Head of caudate nucleus (tissue), 42 donors: ENCODE results near the gene IQGAP1.

Experiments used
- DNase-seq, 42 donors: peaks; one replicate each; pipeline versions ENCODE4 v3.0.0 to v3.0.0-alpha.2; 2020 to 2021; ENCODE audit warnings: mixed read lengths in 7 of 42
- intact Hi-C: fragments of 100-400 bp; cut with DNase I; formaldehyde crosslinking; loops from one replicate; pipeline ENCODE4 v1.15.0; 2022

The IQGAP1 gene

GRCh38 chr15:90362936-90363212 is 25.2 kb upstream of the IQGAP1 start:
- intact Hi-C loops = loop anchor here (5.0 kb wide), 1 partner anchor 119 kb away; no protein-coding TSS in a partner anchor
- peak in 10 of 42 donors; percentile 11 to 63 (median 32) for DNase-seq

- no peak for DNase-seq
- intact Hi-C loops = loop anchor here (5.0 kb wide), 1 partner anchor 118 kb away; no protein-coding TSS in a partner anchor
These were observed 23.8 kb upstream of the IQGAP1 start for GRCh38 chr15:90364251-90364650.

- intact Hi-C loops = no loop called here
- DNase-seq = no peak
These were observed 22.5 kb upstream of the IQGAP1 start for GRCh38 chr15:90365414-90366055.

- DNase-seq = no peak
- intact Hi-C loops = no loop called here
These were observed 20.5 kb upstream of the IQGAP1 start for GRCh38 chr15:90367576-90367975.

- DNase-seq = no peak
- intact Hi-C loops = no loop called here
These were observed 13.0 kb upstream of the IQGAP1 start for GRCh38 chr15:90375071-90375470.

DNA sequence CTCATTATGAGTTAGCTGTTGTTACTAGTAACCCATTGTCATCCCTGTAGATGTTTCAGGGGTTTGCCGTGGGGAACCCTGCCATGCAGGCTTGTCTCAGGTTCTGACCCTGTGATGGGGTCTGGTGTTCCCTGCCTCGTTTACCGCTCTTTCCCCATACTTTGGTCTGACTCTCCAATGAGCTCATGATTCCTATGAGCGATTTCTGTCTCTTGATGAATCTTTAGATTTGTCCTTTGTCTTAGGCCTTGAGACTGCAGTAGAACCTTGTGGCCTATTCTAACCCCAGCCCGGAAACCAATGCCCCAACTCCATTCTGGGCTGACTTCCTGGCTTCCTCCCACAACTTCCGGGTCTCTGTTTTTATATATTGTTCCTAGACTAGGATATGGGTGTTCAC is 11.3 kb upstream of the IQGAP1 start:
- DNase-seq = no peak
- intact Hi-C loops = no loop called here

DNA sequence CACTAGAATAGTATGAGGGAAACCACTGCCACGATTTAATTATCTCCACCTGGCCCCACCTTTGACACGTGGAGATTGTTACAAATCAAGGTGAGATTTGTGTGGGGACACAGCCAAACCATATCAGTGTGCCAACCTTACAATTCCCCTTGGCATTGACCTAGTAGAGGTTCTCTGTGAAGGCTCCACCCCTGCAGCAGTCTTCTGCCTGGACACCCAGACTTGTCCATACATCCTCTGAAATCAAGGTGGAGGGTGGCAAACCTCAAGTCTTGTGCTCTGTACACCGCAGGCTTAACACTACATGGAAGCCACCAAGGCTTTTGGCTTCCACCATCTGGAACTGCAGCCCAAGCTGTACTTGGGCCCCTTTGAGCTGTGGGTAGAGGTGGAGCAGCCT is 8.8 kb upstream of the IQGAP1 start:
- intact Hi-C loops = no loop called here
- DNase-seq = no peak

DNA sequence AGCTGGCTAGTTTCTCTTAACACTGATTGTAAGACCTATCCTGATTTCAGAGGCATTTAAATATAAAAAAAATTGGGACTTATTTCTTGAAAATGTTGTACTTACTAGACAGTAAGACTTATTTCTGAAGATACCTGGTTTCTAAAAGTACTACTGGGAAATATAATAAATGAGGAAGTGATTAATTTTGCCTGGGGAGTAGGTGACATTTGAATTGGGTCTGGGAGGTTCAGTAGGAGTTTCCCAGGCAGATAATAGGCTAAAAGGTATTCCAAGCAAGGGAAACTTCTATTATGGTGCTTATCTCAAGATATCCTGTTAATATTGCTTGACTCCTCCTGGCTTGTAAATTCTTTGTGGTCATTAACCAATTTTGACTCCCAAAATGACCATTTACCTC is 6.5 kb upstream of the IQGAP1 start:
- intact Hi-C loops = no loop called here
- no peak for DNase-seq

DNA sequence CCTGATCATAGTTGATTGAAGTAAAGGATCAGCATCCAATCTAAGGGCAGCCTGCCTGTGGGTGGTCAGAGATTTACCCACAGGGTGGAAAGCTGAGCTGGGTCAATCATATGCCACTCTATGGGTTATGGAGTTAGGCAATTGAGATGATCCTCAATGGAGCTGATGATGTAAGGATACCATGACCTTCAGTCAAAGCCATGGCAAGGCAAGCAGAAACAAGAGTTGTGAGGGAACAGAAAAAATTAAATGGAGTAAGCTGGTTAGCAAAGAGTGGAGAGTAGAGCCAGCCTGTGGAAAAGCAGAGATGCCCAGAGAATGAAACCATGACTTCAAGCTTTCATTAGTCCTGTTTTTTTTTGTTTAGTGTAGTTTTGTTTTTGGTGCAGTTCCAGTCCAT is 5.7 kb upstream of the IQGAP1 start:
- DNase-seq = no peak
- intact Hi-C loops = no loop called here

DNA sequence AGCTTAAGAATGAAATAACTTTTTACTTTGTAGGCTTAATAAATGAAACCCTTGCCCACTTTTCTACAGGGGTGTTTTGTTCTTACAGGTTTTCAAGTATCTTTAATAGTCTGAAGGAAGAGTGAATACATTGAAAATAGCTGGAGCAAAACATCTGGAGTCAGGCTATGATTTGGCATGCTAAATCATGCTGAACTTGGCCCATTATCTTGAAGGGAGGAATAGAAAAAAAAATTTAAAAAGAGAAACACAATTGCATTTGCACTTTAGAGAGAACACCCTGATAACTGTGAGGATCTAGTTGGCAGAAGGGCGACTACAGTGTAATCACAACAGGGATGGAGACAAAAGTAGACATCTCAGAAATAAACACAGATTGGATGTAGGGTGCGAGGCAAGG is 1.8 kb upstream of the IQGAP1 start:
- intact Hi-C loops = no loop called here
- no peak for DNase-seq

- DNase-seq = peak in 39 of 42 donors; percentile 9 to 68 (median 43)
- intact Hi-C loops = no loop called here
These were observed 679 bp downstream of the IQGAP1 start for GRCh38 chr15:90388462-90389380.

DNA sequence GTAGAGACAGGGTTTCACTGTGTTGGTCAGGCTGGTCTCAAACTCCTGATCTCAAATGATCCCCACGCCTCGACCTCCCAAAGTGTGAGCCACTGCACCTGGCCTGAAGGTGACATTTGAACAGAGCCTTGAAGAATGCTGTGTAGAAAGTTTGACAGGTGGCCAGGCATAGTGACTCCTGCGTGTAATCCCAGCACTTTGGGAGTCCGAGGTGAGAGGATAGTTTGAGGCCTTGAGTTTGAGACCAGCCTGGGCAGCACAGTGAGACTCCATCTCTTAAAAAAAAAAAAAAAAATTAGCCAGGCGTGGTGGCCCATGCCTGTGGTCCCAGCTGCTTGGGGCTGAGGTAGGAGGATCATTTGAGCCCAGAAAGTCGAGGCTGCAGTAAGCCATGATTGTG is 1.5 kb downstream of the IQGAP1 start:
- intact Hi-C loops = no loop called here
- DNase-seq = no peak

DNA sequence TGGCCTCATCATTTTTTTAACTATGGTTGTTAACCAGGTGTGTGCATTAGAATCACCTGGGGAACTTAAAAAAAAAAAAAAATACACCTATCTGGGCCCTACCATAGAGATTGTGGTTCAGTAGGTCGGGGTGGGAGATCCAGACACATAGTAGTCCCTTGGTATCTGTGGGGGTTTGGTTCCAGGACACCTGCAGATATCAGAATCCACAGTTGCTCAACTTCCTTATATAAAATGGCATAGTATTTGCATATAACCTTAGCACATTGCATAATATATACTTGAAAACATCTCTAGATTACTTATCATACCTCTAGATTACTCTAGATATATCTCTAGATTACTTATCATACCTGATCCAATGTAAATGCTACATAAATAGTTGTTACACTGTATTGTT is 5.0 kb downstream of the IQGAP1 start:
- DNase-seq = no peak
- intact Hi-C loops = no loop called here

- intact Hi-C loops = no loop called here
These were observed 6.0 kb downstream of the IQGAP1 start for GRCh38 chr15:90394074-90394473.

GRCh38 chr15:90394748-90395442 is 6.9 kb downstream of the IQGAP1 start:
- intact Hi-C loops = no loop called here
- DNase-seq = no peak

More at GRCh38 chr15:90394074-90394473, 6.0 kb downstream of the IQGAP1 start:
- no peak for DNase-seq

DNA sequence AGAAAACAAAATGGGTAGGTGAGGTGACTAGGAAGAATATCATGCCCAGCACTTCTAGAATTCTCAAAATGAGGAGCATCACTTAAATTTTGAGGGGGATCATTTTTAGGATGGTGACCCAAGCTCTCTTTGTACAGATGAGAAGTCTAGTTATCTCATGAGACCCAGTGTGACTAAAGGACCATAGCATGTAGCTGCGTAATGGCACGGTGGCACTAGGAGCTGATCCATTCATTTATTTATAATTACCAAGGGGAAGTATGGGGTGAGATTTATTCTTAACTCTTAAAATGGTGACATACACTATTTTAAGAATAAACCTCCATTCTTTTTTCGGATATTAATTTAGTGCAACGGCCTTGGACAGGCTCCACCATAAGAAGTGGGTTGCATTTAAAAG is 8.3 kb downstream of the IQGAP1 start:
- no peak for DNase-seq
- intact Hi-C loops = no loop called here

- intact Hi-C loops = no loop called here
- DNase-seq = no peak
These were observed 12.1 kb downstream of the IQGAP1 start for GRCh38 chr15:90400005-90400758.

DNA sequence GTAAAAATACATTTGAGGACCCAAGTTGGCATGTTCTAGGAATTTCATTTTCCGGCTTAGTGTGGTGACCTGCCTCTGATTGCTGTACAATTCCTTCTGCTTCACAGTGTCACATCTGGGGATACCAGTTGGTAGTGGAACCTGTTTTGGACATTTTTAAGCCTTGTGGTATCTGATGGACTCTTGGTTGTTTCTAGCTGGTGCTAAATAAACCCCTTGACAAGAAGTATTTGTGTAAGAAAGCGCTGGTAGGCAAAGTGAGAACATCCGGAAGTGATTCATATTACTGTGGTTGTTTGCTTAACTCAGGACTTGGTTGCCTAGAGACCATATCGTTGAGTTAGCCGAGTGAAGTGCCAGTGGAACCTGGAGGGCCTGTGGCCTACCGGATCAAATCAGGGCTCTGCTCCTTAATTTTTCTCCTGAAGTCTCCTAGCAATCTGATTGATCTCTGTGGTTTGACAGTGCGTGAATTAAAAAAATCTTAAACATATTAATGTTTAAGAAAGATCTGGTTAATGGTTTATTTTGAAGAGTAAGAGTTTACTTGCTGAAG is 12.8 kb downstream of the IQGAP1 start:
- peak in 3 of 42 donors; percentile 18 to 53 (median 35) for DNase-seq

DNA sequence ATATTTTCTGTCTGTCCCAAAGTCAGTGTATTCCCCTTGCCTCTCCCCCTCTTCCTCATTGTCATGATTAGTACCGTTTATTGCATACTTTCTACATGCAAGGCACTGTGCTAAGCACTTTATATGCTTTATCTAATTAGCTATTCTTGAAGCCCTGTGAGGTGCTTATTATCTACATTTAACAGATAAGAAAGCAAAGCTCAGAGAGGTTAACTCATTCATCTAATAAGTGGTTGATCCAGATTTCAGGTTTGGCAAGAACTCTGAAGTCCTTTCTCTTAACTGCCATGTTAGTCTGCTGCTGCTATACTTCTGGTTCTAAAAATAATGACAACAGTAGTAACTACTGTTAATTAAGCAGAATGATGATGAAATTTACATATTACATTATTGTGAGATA is 13.5 kb downstream of the IQGAP1 start:
- DNase-seq = no peak
- intact Hi-C loops = no loop called here

More for the DNA sequence above, 12.8 kb downstream of the IQGAP1 start:
- intact Hi-C loops = no loop called here
